NCI-H446 (cell line): Measurements from ENCODE around the gene VAV2.

ENCODE experiments used
- DNase-seq, 2 experiments: peaks; one replicate each; lab custom pipeline; 2025; lab: John Stamatoyannopoulos, UW

VAV2 gene

GRCh38 chr9:133890583-133890982, 101.5 kb downstream of the VAV2 start:
- no peak for DNase-seq

DNA sequence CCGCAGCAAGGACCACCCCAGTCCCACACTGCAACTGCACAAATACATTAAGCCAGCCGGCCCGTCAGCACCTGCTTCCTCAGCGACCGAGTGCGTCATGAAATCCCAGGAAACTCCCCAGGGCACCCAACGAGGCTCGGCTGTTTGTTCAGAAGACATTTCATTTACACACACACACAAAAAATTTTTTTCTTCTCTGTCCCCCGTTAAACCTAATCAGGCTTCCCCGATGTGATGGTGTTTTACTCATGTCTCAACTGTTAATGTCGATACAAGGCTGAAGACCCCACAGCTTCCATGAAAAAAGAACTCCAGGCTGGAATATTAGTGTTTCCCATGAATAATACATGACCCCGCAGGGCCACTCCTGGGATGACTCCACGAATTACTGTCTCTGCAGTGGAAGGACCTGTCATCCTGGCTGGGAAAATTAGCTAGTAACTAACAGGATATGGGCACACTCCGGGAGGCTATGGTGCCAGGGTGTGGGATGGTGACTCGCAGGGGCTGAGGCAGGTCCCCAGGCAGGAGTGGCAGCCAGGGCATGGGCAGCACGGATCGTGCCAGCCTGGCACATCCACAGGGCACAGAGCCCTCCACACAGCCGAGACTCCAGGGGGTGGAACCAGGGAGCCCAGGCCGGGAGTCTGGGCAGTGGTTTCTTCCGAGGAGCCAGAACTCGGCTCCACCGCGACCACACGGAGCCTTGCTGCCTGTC, 102.4 kb downstream of the VAV2 start:
- DNase-seq = no peak

DNA sequence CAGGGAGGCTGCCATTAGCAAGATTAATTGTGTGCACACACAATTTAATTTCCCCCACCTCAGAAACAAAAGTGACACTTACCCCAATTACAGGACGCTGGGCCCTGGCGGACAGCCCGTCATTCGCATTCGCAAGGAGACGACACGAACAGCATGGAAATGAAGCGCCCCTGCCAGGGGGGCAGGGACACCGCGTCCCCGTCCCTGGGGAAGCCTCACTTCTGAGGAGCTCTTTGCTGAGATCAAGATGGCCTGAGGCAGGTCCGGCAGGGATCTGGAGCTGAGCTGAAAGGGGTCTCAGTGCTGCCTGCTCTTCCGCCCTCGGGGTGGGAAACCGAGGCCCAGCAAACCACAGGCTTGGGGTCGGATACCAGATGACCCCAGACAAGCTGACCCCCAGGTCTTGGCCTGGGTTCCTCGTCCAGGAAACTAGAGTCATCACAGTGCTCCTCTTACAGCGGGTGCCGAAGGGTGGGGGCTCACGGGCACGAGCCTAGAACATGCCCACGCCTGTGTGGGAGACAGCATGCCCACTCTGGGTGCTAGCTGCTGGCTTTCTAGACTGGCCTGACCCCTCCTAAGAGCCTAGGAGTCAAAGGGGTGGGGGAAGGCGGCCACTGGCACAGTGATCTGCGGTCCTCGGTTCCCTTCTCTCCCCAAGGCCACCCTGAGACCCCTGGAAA, 103.2 kb downstream of the VAV2 start:
- DNase-seq = no peak

DNA sequence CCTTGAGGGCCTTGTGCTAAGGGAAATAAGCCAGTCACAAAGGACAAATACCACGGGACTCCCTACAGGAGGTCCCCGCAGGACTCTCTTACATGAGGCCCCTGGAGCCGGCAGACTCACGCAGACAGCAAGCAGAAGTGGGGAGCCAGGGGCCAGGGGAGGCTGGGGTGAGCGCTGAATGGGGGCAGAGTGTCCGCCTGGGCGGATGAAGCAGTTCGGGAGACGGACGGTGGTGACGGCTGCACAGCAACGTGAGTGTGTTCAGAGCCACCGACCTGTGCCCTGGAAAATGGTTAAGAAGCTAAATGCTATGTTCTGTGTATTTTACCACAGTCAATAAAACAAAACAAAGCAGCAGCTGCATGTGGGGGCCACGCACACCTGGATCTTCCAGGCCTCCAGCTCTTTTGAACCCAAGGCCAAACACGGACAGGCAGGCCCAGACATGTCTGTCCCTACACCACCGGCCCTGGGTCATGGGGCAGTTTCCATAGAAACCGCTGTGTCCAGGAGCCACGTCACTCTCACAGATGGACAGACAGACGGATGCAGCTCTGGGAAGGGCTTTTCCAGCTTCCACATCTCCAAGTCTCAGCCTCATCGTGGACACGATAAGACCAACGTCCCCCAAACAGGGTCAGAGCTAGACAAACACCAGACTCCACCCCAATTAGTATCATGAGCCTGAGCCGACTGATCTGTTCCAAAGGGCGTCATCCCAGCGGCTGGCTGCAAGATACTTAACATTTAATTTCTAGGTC, 103.9 kb downstream of the VAV2 start:
- no peak for DNase-seq

- DNase-seq = no peak
Measured at GRCh38 chr9:133887540-133888047, 104.5 kb downstream of the VAV2 start.

GRCh38 chr9:133886563-133887501, 105.3 kb downstream of the VAV2 start:
- DNase-seq = no peak

DNA sequence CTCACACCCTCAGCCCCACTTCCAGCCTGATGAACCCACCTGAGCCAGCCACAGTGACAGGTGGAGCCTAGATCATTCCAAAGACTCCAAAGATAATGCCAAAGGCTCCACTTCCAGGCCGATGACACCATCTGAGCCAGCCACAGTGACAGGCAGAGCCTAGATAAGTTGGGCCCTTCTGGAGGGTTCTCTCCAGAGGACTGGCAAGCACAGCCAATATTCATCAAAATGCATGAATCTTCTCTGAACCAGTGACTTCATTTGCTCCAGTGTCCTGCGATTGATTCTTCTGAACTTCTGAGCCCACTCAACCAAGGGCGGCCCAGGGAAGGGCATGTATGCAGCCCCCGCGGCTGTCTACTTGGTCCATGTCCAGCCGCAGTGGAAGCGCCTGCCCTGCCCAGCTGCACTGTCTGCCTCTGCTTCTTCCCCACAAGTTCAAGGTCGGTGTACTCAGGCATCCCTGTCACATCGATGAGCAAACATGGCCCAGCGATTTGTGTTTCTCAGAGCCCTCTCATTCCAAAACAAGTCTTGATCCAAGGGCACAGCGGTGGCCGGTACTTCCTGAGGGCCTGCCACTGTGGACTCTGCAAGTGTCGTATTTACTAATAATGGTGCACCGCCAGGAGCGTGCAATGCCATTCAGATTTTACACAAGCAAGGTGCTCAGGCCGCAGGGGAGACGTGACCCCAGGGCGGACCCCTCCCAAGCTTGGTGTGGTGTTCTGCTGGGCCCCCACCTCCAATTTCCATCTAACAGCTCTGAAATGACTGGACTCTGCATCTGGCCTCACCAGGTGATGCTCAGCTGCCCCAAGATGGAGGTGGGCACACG, 107.0 kb downstream of the VAV2 start:
- no peak for DNase-seq

DNA sequence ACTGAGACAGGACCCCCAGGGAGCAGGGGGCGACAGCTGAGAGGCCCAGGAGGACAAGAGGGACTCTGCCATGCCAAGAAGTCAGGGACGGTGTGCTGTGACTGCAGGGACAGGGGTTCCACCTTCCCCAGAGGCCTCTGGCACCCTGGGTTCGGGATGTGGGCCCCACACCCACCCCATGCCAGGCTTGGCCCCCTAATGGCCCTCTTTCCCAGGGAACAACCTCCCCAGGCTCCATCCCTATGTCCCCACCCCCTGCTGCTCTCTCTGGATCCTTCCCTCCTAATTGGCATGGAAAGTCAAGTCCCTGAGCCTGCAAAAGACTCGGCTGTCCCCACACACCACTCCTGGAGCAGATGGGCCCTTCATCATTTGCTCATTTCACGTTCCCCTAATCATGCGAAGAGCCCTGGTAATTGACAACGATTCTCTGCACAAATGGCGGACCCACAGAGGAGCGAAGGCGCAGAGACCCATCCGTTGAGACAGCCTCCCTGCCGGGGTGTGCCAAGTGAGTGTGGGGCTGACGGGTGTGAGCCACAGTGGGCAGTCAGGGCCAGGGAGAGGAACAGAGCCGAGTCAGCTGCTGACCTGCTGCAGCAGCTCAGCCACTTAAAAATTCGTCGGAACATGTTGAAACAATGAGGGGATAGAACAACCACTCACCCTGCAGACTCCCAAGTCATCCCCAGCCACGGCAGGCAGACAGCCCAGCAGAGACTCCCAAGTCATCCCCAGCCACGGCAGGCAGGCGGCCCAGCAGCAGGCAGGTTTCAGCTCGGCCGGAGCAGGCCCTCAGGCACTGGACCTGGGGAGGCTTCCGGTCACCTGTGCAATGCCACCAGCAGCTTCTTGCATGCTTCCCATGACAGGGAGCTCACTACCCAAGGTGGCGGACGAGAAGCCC, 109.0 kb downstream of the VAV2 start:
- no peak for DNase-seq

DNA sequence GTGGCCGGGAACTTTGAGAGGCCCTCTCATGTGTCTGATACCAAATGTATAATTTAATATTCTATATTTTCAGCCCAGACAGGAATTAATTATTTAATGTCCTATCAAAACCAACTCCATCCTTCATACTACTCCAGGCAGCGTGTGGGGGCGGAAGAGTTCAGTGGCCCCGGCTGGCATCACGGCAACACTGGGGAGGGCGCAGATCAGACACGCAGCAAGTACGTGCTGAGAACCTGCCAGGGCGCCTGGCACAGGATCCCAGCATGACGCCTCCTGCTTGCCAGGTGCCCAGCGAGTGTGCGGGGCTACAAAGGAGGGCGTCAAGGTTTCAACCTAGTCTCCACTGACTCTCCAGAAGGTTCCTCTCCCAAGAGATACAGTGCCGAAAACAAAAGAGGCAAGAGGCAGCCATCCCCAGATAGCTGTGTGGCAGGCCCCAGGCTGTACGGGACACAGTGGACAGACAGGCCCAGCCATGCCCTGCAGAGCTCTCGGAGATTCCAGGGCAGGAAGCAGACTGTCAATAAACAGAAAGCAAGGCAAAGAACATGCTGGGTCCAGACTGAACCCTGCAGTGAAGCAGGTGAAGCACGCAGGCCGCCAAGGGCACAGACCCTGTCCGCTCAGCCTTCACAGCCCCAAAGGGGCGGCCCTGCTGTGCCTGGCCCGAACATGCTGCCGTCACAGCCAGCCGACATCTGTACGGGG, 110.3 kb downstream of the VAV2 start:
- no peak for DNase-seq

DNA sequence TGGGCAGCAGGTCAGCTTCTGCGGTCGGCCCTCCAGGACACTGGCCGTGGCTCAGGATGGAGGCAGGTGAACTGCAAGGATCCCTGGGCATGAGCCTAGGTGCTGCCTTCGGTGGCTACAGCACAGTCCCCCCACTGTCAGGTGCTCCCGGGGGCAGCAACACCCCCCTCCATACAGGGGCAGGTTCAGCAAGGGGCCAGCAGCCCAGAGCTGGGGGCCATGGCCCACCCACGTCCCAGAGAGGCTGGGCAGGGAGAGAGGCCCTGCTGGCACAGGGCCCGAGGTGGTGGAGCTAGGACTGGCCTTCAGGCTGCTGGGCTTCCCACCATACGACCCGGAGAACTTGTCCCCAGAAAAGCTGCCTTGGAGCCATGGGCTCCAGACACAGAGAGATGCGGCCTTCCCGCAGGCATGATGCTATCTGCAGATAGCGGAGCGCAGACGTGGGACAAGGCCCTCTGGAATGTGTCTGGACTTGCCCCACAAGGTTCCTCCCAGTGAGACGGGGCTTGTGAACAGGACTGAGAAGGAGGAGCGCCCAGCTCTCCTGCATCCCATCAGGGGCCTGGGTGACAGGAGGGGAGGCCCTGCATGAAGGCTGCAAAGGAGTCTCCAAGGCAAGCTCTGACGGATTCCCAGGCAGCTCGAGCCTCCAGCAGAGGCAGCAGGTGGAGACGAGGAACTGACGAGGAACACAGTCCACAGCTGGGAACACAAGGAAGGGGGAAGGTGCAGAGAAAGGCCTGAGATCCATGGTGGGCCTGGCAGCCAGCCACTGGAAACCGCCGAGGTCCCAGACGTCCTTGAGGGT, 111.1 kb downstream of the VAV2 start:
- no peak for DNase-seq

- no peak for DNase-seq
Measured at GRCh38 chr9:133880136-133880535, 112.0 kb downstream of the VAV2 start.

DNA sequence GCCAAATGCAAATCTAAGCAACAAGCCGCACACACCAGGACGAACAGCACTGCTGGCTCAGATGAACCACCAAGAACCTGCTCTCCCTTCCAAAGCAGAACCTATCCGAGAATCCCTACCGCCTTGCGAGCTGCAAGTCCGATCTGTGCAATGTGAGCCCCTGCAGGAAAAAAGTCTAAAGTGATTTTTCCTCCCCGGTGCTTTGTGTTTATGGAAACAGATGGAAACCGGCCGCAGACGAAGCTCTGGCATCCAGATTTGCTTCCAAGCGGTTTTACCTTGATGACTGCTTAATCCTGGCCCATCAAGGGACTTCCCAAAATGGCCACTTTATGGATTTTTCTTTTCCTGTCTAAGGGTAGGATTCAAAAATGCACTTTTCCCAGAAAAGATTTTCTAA, 112.5 kb downstream of the VAV2 start:
- DNase-seq = no peak

GRCh38 chr9:133878402-133878801, 113.7 kb downstream of the VAV2 start:
- no peak for DNase-seq

DNA sequence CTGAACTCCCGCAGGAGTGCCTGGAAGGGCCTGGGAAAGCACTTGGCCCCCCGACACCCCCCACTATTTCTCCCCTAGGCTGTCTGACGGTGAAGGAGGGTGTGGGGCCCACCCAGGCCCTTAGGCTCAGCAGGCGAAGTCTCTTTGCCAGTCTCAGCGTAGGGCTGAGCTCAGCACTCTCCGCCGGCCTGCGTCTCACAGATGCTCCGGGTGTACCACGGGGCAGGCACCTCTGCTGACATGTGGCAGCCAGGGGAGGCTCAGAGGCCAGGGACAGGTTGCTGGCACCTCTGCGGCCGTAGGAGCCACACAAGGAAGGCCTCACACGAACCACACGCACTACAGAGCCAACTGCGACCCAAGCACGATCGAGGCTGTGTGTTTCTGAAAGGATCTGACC, 114.2 kb downstream of the VAV2 start:
- no peak for DNase-seq

GRCh38 chr9:133877327-133877726, 114.8 kb downstream of the VAV2 start:
- no peak for DNase-seq

DNA sequence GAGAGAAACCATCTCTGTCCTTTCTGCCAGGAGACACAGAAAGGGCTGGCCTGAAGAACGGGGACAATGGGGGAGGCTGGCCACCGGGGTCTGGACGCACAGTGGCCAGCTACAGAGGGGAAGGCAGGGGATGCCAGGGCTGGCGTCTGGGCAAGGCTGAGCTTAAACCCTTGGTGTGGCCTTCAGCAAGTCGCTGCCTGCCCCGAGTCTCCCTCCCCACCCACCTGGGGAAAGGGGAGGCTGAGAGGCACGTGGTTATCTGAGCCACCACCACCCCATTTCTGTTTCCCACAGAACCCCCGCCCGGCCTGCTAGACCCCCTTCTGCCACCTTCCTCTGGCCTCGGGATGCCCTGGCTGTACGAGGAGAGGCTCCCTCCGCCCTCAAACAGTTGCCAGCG, 115.3 kb downstream of the VAV2 start:
- DNase-seq = no peak

DNA sequence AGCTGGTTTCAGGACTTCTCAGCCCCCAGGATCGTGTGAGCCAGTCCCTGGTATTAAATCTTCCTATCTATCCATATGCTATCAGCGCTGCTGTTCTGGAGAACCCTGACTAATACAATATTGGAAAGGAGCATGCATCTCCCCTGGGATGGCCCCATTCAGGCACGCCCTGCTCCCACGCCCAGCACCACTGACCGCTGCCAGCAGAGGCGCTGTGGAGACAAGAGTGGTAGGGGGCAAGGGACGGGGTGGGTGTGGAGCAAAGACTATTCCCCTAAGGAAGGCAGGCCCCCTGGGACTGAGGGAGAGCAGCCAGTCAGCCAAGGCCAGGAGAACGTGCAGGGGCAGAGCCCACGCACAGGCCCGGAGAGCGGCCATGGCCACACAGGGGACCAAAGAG, 116.0 kb downstream of the VAV2 start:
- DNase-seq = no peak

GRCh38 chr9:133875131-133875530, 117.0 kb downstream of the VAV2 start:
- no peak for DNase-seq
